HG02870 (cell line): ENCODE measurements around the gene GGCX.
A peak's percentile ranks its signal among the peaks of the same experiment; 100 is the strongest.
"Not testable (repeated sequence)": the region's sequence is repeated elsewhere in the genome, so short reads cannot be mapped to it uniquely, and the experiment has no call there.

Source experiments
- ATAC-seq: cut with Tn5 transposase; IDR thresholded peaks from one replicate; pipeline ENCODE4 v1.9.1; 2021; ENCODE audit warnings: mild to moderate bottlenecking, moderate library complexity; ENCODE audit not compliant: unreplicated experiment

Gene GGCX

GRCh38 chr2:85561280-85562212, at the start of gene GGCX:
Gene GGCX, minus strand, starts transcription at chr2:85561493. Its CDS starts 65 bp downstream, at chr2:85561428.
- peak; percentile 85 for ATAC-seq

- ATAC-seq: no peak
Observed at GRCh38 chr2:85607268-85608215, 46.2 kb upstream of the GGCX start.

- ATAC-seq: no peak
Observed at GRCh38 chr2:85606116-85606455, 44.8 kb upstream of the GGCX start.

- ATAC-seq: no peak
Observed at GRCh38 chr2:85605406-85606115, 44.3 kb upstream of the GGCX start.

GRCh38 chr2:85604568-85605339, 43.5 kb upstream of the GGCX start:
- ATAC-seq: no peak

- ATAC-seq: not testable (repeated sequence)
Observed at GRCh38 chr2:85604133-85604444, 42.8 kb upstream of the GGCX start.

GRCh38 chr2:85602476-85603234, 41.4 kb upstream of the GGCX start, which contains the start of gene TMEM150A:
Gene TMEM150A, minus strand, starts transcription at chr2:85602698. Its CDS starts 750 bp downstream, at chr2:85601948.
- peak; percentile 95 for ATAC-seq

- ATAC-seq: peak; percentile 39
Observed at GRCh38 chr2:85601771-85602475, 40.6 kb upstream of the GGCX start.

- ATAC-seq: no peak
Observed at GRCh38 chr2:85600951-85601770, 39.9 kb upstream of the GGCX start.

GRCh38 chr2:85600235-85600575, 38.9 kb upstream of the GGCX start:
- no peak for ATAC-seq

- ATAC-seq: no peak
Observed at GRCh38 chr2:85599468-85600234, 38.4 kb upstream of the GGCX start.

- no peak for ATAC-seq
Observed at GRCh38 chr2:85598594-85599340, 37.5 kb upstream of the GGCX start.

- no peak for ATAC-seq
Observed at GRCh38 chr2:85597241-85597640, 35.9 kb upstream of the GGCX start.

GRCh38 chr2:85596486-85597143, 35.3 kb upstream of the GGCX start:
- no peak for ATAC-seq

GRCh38 chr2:85596026-85596333, 34.7 kb upstream of the GGCX start:
- ATAC-seq: no peak

GRCh38 chr2:85595301-85596025, 34.2 kb upstream of the GGCX start, which contains the start of gene RNF181:
Gene RNF181, plus strand, starts transcription at chr2:85595745. Its CDS starts 19 bp downstream, at chr2:85595764.
- ATAC-seq: peak; percentile 100
